Vagina (tissue), 2 donors: ENCODE results near the gene IFT81.

ENCODE experiments used
- POLR2A ChIP-seq, 2 donors: fragments of 450-650 bp; IDR thresholded peaks; one replicate each; pipeline ENCODE4 v1.6.1; 2017; ENCODE audit warnings: antibody characterized with exemption in 2 of 2, mild to moderate bottlenecking in 2 of 2, moderate library complexity in 2 of 2
- POLR2AphosphoS5 ChIP-seq, 2 donors: sonication (generic); formaldehyde crosslinking; IDR thresholded peaks; one replicate each; pipeline ENCODE4 v1.9.0; 2017; ENCODE audit warnings: antibody characterized with exemption in 2 of 2, mild to moderate bottlenecking in 2 of 2, low read depth in 1 of 2; ENCODE audit not compliant: insufficient read depth in 1 of 2
- TF ChIP-seq, protein P1 (sequence below), 3 experiments: fragments of 450-650 bp in 2 of 3; fragments of 200-600 bp in 1 of 3; sonication (generic) in 1 of 3; IDR thresholded peaks; one replicate each; pipeline ENCODE4 v1.5.1; 2017 to 2019; ENCODE audit warnings: antibody characterized with exemption in 3 of 3, mild to moderate bottlenecking in 2 of 3, moderate library complexity in 2 of 3

DNA sequence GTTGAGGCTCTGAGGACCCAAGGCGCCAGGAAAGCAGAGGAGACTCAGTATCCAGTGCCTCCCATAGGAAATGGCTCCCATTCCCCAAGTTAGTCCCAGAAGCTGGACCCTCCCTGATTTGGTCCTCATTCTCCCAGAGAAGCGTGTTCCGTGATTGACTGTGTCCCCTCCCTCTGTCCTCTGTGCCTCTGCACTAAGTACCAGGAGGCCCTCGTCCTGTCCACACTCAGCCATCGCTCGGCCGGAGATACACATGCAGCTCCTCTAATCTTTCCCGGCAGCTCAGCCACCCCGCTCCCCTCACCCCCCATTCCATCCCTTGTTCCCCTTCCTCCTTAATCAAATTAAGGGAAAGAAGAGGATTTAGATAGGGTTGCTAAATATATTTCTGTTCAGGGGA is 128.6 kb downstream of the IFT81 start:
- TF ChIP-seq POLR2A (IDR thresholded peaks at IDR 0.05): no peak
- TF ChIP-seq, protein P1, sequence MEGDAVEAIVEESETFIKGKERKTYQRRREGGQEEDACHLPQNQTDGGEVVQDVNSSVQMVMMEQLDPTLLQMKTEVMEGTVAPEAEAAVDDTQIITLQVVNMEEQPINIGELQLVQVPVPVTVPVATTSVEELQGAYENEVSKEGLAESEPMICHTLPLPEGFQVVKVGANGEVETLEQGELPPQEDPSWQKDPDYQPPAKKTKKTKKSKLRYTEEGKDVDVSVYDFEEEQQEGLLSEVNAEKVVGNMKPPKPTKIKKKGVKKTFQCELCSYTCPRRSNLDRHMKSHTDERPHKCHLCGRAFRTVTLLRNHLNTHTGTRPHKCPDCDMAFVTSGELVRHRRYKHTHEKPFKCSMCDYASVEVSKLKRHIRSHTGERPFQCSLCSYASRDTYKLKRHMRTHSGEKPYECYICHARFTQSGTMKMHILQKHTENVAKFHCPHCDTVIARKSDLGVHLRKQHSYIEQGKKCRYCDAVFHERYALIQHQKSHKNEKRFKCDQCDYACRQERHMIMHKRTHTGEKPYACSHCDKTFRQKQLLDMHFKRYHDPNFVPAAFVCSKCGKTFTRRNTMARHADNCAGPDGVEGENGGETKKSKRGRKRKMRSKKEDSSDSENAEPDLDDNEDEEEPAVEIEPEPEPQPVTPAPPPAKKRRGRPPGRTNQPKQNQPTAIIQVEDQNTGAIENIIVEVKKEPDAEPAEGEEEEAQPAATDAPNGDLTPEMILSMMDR (IDR thresholded peaks at IDR 0.05): no peak
- TF ChIP-seq POLR2AphosphoS5 (IDR thresholded peaks at IDR 0.05; ENCODE audit: insufficient read depth in 1 of 2, low read depth in 1 of 2): no peak
